Duodenal mucosa (tissue), 2 donors: ENCODE results near the gene CAMKMT.
"Not testable (repeated sequence)": the region's sequence is repeated elsewhere in the genome, so short reads cannot be mapped to it uniquely, and the experiment has no call there.

Experiments used
- H3K27ac ChIP-seq: one replicate; pipeline ENCODE4 v1.7.0; 2013; ENCODE audit warnings: low read depth, low read length
- H3K27me3 ChIP-seq, 2 donors: one replicate each; pipeline ENCODE4 v1.7.0; 2013; ENCODE audit warnings: low read length in 2 of 2, control low read depth in 1 of 2; ENCODE audit not compliant: insufficient read depth in 2 of 2, control insufficient read depth in 1 of 2
- H3K36me3 ChIP-seq, 2 donors: one replicate each; pipeline ENCODE4 v1.7.0; 2013; ENCODE audit warnings: low read length in 2 of 2, control low read depth in 1 of 2; ENCODE audit not compliant: insufficient read depth in 2 of 2, control insufficient read depth in 1 of 2
- H3K4me1 ChIP-seq, 2 donors: one replicate each; pipeline ENCODE4 v1.7.0; 2013; ENCODE audit warnings: low read length in 2 of 2, control low read depth in 1 of 2; ENCODE audit not compliant: insufficient read depth in 2 of 2, control insufficient read depth in 1 of 2
- H3K4me3 ChIP-seq, 2 donors: one replicate each; pipeline ENCODE4 v1.7.0; 2013; ENCODE audit warnings: low read length in 2 of 2, low read depth in 1 of 2
- H3K9ac ChIP-seq, 2 donors: one replicate each; pipeline ENCODE4 v1.7.0; 2013; ENCODE audit warnings: low read length in 2 of 2, low read depth in 1 of 2
- H3K9me3 ChIP-seq, 2 donors: one replicate each; pipeline ENCODE4 v1.7.0; 2013; ENCODE audit warnings: low read length in 2 of 2, control low read depth in 1 of 2; ENCODE audit not compliant: control insufficient read depth in 1 of 2

The CAMKMT gene

GRCh38 chr2:44573996-44574395 lies 212.2 kb downstream of the CAMKMT start:
- H3K27ac ChIP-seq: no peak overlapping the region
- H3K9ac ChIP-seq: no peak overlapping the region
- H3K27me3 ChIP-seq: no peaks in the 10 kb centered on the region
- H3K4me3 ChIP-seq: no peak overlapping the region
- no peaks in the 10 kb centered on the region for H3K36me3 ChIP-seq
- no peaks in the 10 kb centered on the region for H3K9me3 ChIP-seq
- peaks cover 0 to 5% of the 10 kb centered on the region in 2 donors for H3K4me1 ChIP-seq

- Histone ChIP-seq H3K27me3 (no peaks in the 10 kb centered on the region), H3K36me3 (no peaks in the 10 kb centered on the region), H3K9me3 (no peaks in the 10 kb centered on the region), H3K4me3 (no peak overlapping the region), H3K4me1 (peaks cover 0 to 5% of the 10 kb centered on the region in 2 donors), H3K27ac (no peak overlapping the region), H3K9ac (no peak overlapping the region)
Observed at GRCh38 chr2:44578471-44579093, 216.8 kb downstream of the CAMKMT start.

- Histone ChIP-seq H3K27ac (no peak overlapping the region), H3K36me3 (no peaks in the 10 kb centered on the region)
Observed at GRCh38 chr2:44579115-44579836, 217.5 kb downstream of the CAMKMT start.

DNA sequence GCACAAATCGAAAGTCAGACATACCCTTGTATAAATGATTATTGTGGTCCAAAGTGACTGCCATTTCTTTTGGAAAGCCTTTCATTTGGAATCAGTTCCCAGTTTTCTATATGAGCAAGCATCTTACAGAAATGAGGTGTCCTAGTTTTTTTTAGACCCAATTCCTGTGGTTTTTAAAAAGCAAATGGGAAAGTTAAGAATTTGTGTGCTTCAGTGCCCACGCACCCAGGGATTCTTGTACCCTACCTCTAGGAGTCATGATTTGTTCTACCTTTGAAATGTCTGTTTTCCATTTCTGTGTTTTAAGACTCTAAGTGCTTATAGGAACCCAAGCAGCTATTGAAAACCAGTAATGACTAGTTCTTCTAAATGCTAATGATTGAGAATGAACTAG lies 218.1 kb downstream of the CAMKMT start:
- Histone ChIP-seq H3K27ac (no peak overlapping the region), H3K27me3 (no peaks in the 10 kb centered on the region), H3K36me3 (no peaks in the 10 kb centered on the region), H3K4me3 (no peak overlapping the region), H3K9ac (no peak overlapping the region), H3K9me3 (no peaks in the 10 kb centered on the region), H3K4me1 (peaks cover 0 to 5% of the 10 kb centered on the region in 2 donors)

More at GRCh38 chr2:44579115-44579836, 217.5 kb downstream of the CAMKMT start:
- Histone ChIP-seq H3K9me3 (no peaks in the 10 kb centered on the region), H3K9ac (no peak overlapping the region), H3K27me3 (no peaks in the 10 kb centered on the region), H3K4me3 (no peak overlapping the region), H3K4me1 (peaks cover 0 to 5% of the 10 kb centered on the region in 2 donors)

GRCh38 chr2:44580875-44581515 lies 219.2 kb downstream of the CAMKMT start:
- peaks cover 0 to 5% of the 10 kb centered on the region in 2 donors for H3K4me1 ChIP-seq
- H3K9ac ChIP-seq: no peak overlapping the region
- H3K27me3 ChIP-seq: no peaks in the 10 kb centered on the region
- H3K4me3 ChIP-seq: no peak overlapping the region
- H3K27ac ChIP-seq: no peak overlapping the region
- H3K36me3 ChIP-seq: no peaks in the 10 kb centered on the region
- no peaks in the 10 kb centered on the region for H3K9me3 ChIP-seq

GRCh38 chr2:44582363-44583008 lies 220.7 kb downstream of the CAMKMT start:
- Histone ChIP-seq H3K27me3 (no peaks in the 10 kb centered on the region), H3K9ac (no peak overlapping the region), H3K4me3 (no peak overlapping the region), H3K27ac (no peak overlapping the region), H3K9me3 (no peaks in the 10 kb centered on the region), H3K36me3 (no peaks in the 10 kb centered on the region), H3K4me1 (peaks cover 0 to 5% of the 10 kb centered on the region in 2 donors)

DNA sequence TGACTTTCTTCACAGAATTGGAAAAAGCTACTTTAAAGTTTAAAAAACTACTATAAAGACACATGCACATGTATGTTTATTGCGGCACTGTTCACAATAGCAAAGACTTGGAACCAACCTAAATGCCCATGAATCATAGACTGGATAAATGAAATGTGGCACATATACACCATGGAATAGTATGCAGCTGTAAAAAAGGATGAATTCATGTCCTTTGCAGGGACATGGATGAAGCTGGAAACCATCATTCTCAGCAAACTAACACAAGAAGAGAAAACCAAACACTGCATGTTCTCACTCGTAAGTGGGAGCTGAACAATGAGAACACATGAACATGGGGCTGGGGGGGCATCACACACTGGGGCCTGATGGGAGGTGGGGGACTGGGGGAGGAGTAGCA lies 233.9 kb downstream of the CAMKMT start:
- not testable (repeated sequence) for H3K9me3 ChIP-seq, H3K36me3 ChIP-seq, H3K27ac ChIP-seq, H3K27me3 ChIP-seq, H3K9ac ChIP-seq, H3K4me1 ChIP-seq, H3K4me3 ChIP-seq

DNA sequence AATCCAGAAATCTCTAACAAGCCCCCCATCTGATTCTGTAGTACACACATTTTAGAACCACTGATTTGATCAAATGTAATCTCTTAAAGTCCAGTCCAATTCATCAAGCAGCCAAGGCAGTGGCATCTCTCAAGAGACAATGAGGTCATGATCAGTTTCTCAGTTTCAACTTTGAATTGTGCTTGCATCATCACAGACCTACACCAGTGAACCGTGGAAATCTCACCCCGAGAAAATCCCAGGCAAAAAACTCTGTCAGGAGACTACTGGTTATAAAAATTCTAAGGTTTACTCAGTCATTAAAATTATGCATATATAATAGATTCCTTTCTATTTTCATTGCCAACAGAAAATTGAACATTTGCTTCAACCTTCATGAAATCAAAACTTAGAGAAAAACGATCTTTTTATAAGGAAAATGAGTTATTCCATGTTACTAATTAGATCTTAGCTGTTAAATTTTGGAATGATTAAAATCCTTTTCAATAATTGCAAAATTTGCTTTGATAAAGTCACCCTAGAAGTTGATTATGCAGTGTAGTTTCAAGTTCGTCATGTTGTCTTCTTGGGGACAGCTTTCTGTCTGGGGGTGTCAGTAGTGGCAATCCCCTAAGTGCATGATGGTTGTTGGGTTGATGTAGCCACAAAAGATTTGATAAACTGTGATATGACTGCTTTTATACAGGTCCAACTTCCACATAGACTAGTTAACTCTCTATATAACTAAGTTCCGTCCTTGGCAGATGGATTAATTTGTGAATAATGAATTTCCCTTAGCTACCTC lies 235.0 kb downstream of the CAMKMT start:
- no peaks in the 10 kb centered on the region for H3K9me3 ChIP-seq
- no peak overlapping the region for H3K4me3 ChIP-seq
- no peak overlapping the region for H3K27ac ChIP-seq
- no peak overlapping the region for H3K9ac ChIP-seq
- H3K36me3 ChIP-seq: no peaks in the 10 kb centered on the region
- no peaks in the 10 kb centered on the region for H3K4me1 ChIP-seq
- H3K27me3 ChIP-seq: no peaks in the 10 kb centered on the region

- Histone ChIP-seq H3K4me1 (no peaks in the 10 kb centered on the region), H3K4me3 (no peak overlapping the region), H3K36me3 (no peaks in the 10 kb centered on the region), H3K27ac (no peak overlapping the region), H3K27me3 (no peaks in the 10 kb centered on the region), H3K9me3 (no peaks in the 10 kb centered on the region), H3K9ac (no peak overlapping the region)
Observed at GRCh38 chr2:44598330-44599119, 236.8 kb downstream of the CAMKMT start.
